Astrocyte (in vitro differentiated cells and primary cell): ENCODE results near the gene HSF5. TPM values are rescaled to one million over a fixed set of nuclear protein-coding genes. Genes with fewer than 3 reads are reported as not detected.

Experiments used
- DNase-seq: peaks from one replicate; pipeline ENCODE4 v3.0.0-alpha.2; 2010; ENCODE audit warnings: low read depth
- FAIRE-seq: peaks from 2 replicates; lab custom pipeline; 2011; peaks lifted over from hg19 to GRCh38; lab: Jason Lieb, UNC
- H2AFZ ChIP-seq: 2 replicates; pipeline ENCODE4 v1.6.0; 2012; ENCODE audit warnings: low read depth, low read length, inconsistent platforms
- H3K27ac ChIP-seq: 2 replicates; pipeline ENCODE4 v1.5.1; 2011; ENCODE audit warnings: low read depth, low read length, inconsistent platforms
- H3K27me3 ChIP-seq: 2 replicates; pipeline ENCODE4 v1.6.0; 2011; ENCODE audit warnings: low read length, inconsistent platforms; ENCODE audit not compliant: insufficient read depth
- H3K36me3 ChIP-seq: 2 replicates; pipeline ENCODE4 v1.5.1; 2011; ENCODE audit warnings: low read length, inconsistent platforms; ENCODE audit not compliant: insufficient read depth
- H3K4me1 ChIP-seq: 2 replicates; pipeline ENCODE4 v1.5.1; 2011; ENCODE audit warnings: low read length, inconsistent platforms; ENCODE audit not compliant: insufficient read depth
- H3K4me2 ChIP-seq: 2 replicates; pipeline ENCODE4 v1.6.0; 2012; ENCODE audit warnings: low read length, inconsistent platforms
- H3K4me3 ChIP-seq: 2 replicates; pipeline ENCODE4 v1.5.1; 2011; ENCODE audit warnings: low read depth, mild to moderate bottlenecking, low read length, inconsistent platforms; ENCODE audit not compliant: insufficient read depth
- H3K79me2 ChIP-seq: 2 replicates; pipeline ENCODE4 v1.6.0; 2012; ENCODE audit warnings: mild to moderate bottlenecking, low read length, inconsistent platforms; ENCODE audit not compliant: insufficient read depth
- H3K9ac ChIP-seq: 2 replicates; pipeline ENCODE4 v1.6.0; 2012; ENCODE audit warnings: mild to moderate bottlenecking, low read length, inconsistent platforms
- H3K9me3 ChIP-seq: 2 replicates; pipeline ENCODE4 v1.5.1; 2012; ENCODE audit warnings: low read depth, mild to moderate bottlenecking, low read length, inconsistent platforms; ENCODE audit not compliant: insufficient read depth
- H4K20me1 ChIP-seq: 2 replicates; pipeline ENCODE4 v1.6.0; 2012; ENCODE audit warnings: low read length, inconsistent platforms; ENCODE audit not compliant: insufficient read depth
- H3K27ac Mint-ChIP-seq: one replicate; pipeline ENCODE4 v1.8.0; 2021; ENCODE audit warnings: mild to moderate bottlenecking, mixed read lengths; ENCODE audit not compliant: unreplicated experiment
- H3K27me3 Mint-ChIP-seq: one replicate; pipeline ENCODE4 v1.8.0; 2021; ENCODE audit warnings: low read depth, mixed read lengths; ENCODE audit not compliant: unreplicated experiment
- H3K36me3 Mint-ChIP-seq: one replicate; pipeline ENCODE4 v1.8.0; 2021; ENCODE audit warnings: low read depth, mixed read lengths; ENCODE audit not compliant: unreplicated experiment
- H3K4me1 Mint-ChIP-seq: one replicate; pipeline ENCODE4 v1.8.0; 2021; ENCODE audit warnings: low read depth, mixed read lengths; ENCODE audit not compliant: unreplicated experiment
- H3K4me3 Mint-ChIP-seq: one replicate; pipeline ENCODE4 v1.8.0; 2021; ENCODE audit warnings: mild to moderate bottlenecking, moderate library complexity, mixed read lengths; ENCODE audit not compliant: unreplicated experiment
- H3K9me3 Mint-ChIP-seq: one replicate; pipeline ENCODE4 v1.8.0; 2021; ENCODE audit warnings: mild to moderate bottlenecking, mixed read lengths; ENCODE audit not compliant: unreplicated experiment
- CTCF ChIP-seq: IDR thresholded peaks from 2 replicates; pipeline ENCODE4 v1.5.1; 2011; ENCODE audit warnings: low read depth, mild to moderate bottlenecking, inconsistent platforms, low read length, moderate library complexity; ENCODE audit not compliant: insufficient read depth
- EZH2 ChIP-seq: IDR thresholded peaks from 2 replicates; pipeline ENCODE4 v1.6.1; 2012; ENCODE audit warnings: mild to moderate bottlenecking, low read length, inconsistent platforms; ENCODE audit not compliant: insufficient read depth
- total RNA-seq: library from RNA; stranded (reverse); gene quantifications from 2 replicates; pipeline ENCODE4 v1.2.1, GENCODE V29; 2021

The HSF5 gene
- total RNA-seq, 1 donor from 2014 or later: not detected

GRCh38 chr17:58492238-58493121, 4.3 kb upstream of the HSF5 start:
- H4K20me1 ChIP-seq: peaks cover 7% of the 10 kb centered on the region
- DNase-seq (no peak), FAIRE-seq (no peak)
- H2AFZ ChIP-seq: no peak overlapping the region
- Mint-ChIP-seq H3K9me3 (no peaks in the 10 kb centered on the region), H3K4me3 (no peak overlapping the region), H3K4me1 (no peaks in the 10 kb centered on the region), H3K27ac (no peak overlapping the region), H3K27me3 (no peaks in the 10 kb centered on the region), H3K36me3 (peaks cover 38% of the 10 kb centered on the region)
- no peaks in the 10 kb centered on the region for H3K79me2 ChIP-seq
- no peak for TF ChIP-seq CTCF
- TF ChIP-seq EZH2: no peak
- H3K4me3 ChIP-seq: no peak overlapping the region
- no peak overlapping the region for H3K27ac ChIP-seq
- H3K4me2 ChIP-seq: no peak overlapping the region
- H3K9me3 ChIP-seq: no peaks in the 10 kb centered on the region
- H3K9ac ChIP-seq: no peak overlapping the region
- H3K27me3 ChIP-seq: no peaks in the 10 kb centered on the region
- H3K4me1 ChIP-seq: no peaks in the 10 kb centered on the region
- H3K36me3 ChIP-seq: peaks cover 43% of the 10 kb centered on the region

- Histone ChIP-seq H3K79me2 (no peaks in the 10 kb centered on the region), H3K4me1 (no peaks in the 10 kb centered on the region), H3K9ac (no peak overlapping the region), H3K27ac (no peak overlapping the region), H3K36me3 (peaks cover 43% of the 10 kb centered on the region), H2AFZ (no peak overlapping the region), H3K9me3 (no peaks in the 10 kb centered on the region), H3K4me3 (no peak overlapping the region), H3K27me3 (no peaks in the 10 kb centered on the region), H3K4me2 (no peak overlapping the region), H4K20me1 (peaks cover 4% of the 10 kb centered on the region)
- H3K4me1 Mint-ChIP-seq: no peaks in the 10 kb centered on the region
- TF ChIP-seq CTCF (no peak), EZH2 (no peak)
- H3K27ac Mint-ChIP-seq: no peak overlapping the region
- no peaks in the 10 kb centered on the region for H3K27me3 Mint-ChIP-seq
- H3K4me3 Mint-ChIP-seq: no peak overlapping the region
- no peaks in the 10 kb centered on the region for H3K9me3 Mint-ChIP-seq
- peaks cover 38% of the 10 kb centered on the region for H3K36me3 Mint-ChIP-seq
- DNase-seq (no peak), FAIRE-seq (no peak)
Observed at GRCh38 chr17:58491510-58492045, 3.4 kb upstream of the HSF5 start.
